Activated CD8-positive, alpha-beta memory T cell treated with anti-CD3 and anti-CD28 coated beads for 4 hours (primary cell): ENCODE measurements around the gene CREB3L1.
"Not testable (repeated sequence)": the region's sequence is repeated elsewhere in the genome, so short reads cannot be mapped to it uniquely, and the experiment has no call there.

Source experiments
- DNase-seq, 2 donors: peaks; one replicate each; pipeline ENCODE4 v3.0.0-alpha.2; 2020; ENCODE audit warnings: low read depth in 2 of 2

Gene CREB3L1

GRCh38 chr11:46296059-46296527, 18.6 kb downstream of the CREB3L1 start:
- no peak for DNase-seq

GRCh38 chr11:46296528-46297448, 19.3 kb downstream of the CREB3L1 start:
- no peak for DNase-seq

DNA sequence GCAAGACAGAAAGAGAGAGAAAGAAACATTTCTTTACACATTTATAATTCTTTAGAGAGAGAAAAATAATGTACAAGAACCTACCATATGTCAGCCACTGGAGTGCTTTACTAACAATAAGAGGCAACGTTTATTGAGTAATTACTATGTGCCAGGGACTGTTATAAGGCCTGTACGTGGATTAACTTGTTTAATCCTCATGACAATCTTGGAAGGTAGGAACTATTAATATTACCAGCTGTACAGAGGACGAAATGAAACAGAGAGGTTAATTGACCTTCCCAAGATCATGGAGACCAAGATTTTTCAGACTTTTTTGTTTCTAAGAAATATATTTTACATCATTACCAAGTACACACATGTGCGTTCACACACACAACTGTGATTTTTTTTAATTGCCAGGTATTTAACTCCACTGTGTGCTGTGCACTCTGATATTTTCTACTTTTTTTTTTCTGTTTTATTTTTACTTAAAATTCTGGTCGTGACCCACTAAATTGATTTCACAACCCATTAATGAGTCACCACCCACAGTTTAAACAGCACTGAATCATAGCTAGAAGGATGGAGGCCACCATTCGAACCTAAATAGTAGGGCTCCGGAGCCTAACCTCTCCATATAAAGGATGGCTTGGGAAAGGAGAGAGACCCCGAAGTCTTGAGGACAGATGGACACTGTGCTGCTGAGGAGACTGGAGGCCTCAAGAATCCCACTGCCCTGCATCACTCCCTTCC, 21.4 kb downstream of the CREB3L1 start:
- no peak for DNase-seq

DNA sequence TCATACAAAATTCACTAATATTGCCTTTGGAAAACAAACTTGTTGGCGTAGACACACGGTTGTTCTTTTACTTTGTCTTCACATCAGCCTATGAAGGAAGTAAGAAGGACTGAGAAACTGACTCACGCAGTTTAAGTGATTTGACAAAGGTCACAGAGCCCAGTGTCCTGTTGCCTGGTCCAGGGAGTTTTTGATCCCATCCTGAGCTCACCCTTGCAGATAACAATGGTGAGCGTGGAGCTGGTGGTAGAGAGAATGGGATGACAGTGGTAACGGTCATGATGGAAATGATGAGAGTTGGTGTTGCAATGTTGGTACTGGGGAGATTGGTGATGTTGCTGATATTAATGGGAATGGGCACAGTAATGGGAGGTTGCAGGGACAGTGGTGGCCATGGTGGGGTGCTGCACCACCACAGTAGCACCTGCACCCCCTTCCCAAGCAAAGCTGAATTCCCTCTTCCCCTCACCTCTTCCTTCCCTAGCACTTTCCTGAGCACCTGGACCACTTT, 22.0 kb downstream of the CREB3L1 start:
- DNase-seq, result no peak

- DNase-seq, result no peak
These were observed 22.8 kb downstream of the CREB3L1 start for GRCh38 chr11:46300270-46300669.

DNA sequence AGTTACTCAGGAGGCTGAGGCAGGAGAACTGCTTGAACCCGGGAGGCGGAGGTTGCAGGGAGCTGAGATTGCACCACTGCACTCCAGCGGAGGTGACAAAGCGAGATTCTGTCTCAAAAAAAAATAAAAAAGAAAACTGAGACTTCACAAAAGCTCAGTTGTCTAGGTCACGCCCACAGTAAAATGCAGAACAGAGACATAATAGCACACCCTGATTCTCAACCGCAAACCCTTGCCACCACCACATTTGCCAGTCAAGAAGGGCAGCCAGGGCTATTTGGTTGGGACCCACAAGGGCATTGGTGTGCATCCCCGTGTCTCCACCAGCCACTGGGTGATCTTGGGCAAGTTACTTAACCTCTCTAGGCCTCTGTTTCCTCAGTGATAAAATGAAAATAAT, 25.4 kb downstream of the CREB3L1 start:
- DNase-seq, result no peak

- DNase-seq, result not testable (repeated sequence)
These were observed 26.6 kb downstream of the CREB3L1 start for GRCh38 chr11:46304036-46304435.

DNA sequence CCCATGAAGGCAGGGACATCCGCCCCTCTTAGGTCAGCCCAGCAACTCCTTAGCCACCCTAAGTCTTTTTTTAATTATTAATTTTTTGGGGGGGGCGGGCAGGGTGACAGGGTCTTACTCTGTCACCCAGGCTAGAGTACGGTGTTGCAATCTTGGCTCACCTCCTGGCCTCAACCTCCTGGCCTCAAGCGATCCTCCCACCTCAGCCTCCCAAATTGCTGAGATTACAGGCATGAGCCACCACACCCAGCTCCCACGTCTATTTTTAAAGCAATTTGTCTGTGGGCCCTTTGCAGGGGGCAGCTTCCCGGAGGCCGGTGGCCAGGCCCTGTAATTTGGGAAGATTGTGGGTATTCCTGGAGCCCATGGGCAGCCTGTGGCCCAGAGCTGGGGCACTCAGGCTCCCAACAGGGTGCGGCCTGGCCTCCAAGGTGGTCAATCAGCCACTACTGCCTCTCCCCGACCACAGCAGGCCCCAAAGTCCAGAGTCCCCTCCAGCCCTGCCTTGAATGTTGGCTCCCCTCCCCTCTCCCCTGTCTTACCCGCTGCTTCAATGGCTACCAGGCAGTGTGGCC, 27.2 kb downstream of the CREB3L1 start:
- no peak for DNase-seq

DNA sequence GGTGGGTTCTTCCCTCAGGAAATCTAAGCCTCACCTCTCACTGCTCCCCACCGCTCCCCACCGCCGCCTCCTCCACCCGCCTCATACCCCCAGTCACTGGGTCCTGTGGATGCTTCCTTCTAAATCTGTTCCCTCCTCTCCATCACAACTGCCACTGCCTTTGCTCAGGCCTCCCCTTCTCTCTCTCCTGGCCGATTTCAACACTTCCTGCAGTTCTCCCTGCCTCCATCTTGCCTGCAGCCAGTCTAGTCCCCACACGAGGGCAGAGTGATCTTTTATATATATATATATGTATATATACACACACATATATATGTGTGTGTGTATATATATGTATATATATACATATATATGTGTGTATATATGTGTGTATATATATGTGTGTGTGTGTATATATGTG, 27.8 kb downstream of the CREB3L1 start:
- DNase-seq, result no peak

DNA sequence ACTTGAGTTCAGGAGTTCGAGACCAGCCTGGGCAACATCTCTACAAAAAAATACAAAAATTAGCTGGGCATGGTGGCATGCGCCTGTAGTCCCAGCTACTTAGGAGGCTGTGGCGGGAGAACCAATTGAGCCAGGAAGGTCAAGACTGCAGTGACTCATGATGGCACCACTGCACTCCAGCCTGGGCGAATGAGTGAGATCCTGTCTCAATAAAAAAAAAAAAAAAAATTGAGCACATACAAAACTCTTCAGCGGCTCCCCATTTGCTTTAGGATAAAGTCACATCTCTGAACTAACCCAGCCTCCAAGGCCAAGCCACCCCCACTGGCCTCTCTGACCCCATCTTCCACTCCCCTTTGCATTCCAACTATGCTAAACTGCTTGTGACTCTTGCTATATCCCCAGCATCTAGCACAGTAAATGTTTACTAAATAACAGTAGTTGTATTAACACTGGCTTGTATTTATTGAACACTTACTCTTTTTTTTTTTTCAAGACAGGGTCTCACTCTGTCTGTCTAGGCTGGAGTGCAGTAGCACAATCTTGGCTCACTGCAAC, 28.9 kb downstream of the CREB3L1 start:
- no peak for DNase-seq

- no peak for DNase-seq
These were observed 29.9 kb downstream of the CREB3L1 start for GRCh38 chr11:46307369-46307768.

GRCh38 chr11:46307785-46308341, 30.4 kb downstream of the CREB3L1 start:
- DNase-seq, result no peak

GRCh38 chr11:46308631-46309419, 31.4 kb downstream of the CREB3L1 start:
- peak; percentile 31 to 37 for DNase-seq

DNA sequence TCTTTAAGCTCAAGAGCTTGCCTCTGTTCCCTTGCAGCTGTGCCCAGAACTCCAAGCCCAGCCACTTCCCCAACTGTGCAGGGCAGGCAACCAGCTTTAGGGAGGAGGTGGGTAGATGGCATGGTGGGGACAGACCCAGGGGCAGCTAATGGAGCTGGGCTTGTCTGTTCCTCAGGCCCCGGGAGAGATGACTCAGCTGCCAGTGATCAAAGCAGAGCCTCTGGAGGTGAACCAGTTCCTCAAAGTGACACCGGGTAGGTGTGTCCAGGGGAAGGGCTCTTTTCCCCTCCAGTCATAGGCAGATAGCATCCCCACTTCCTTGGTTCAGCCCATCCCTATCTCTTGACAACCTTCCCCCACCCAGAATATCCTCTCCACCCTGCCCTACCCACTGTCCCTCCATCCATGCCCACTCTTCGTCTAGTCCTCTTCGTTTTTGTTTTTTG, 32.4 kb downstream of the CREB3L1 start:
- no peak for DNase-seq

DNA sequence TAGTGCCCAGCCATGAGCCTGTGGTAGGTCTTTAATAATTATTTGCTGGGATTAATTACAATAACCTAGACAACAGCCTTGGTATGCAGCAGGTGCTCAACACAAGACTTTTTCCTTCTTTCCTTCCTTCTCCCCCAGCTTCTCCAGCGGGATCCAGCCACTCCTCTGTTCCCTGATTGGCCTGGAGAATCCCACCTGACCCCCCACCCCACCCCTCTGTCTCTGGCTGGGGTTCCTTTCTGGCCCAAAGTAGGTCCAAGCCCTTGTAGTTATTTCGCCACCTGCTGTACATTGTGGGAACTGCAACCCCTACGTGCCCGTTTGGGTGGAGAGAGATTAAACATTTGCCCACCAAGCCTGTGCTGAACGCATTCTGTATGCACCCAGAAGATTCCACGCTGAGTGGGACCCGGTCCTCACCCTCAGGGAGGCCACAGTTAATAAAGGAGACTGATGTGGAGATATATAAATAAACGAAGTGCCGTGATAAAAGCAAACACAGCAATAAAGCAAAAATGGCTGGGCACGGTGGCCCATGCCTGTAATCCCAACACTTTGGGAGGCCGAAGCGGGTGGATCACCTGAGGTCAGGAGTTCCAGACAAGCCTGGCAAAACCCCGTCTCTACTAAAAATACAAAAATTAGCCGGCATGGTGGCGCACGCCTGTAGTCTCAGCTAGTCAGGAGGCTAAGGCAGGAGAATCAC, 37.7 kb downstream of the CREB3L1 start:
- peak; percentile 48 to 54 for DNase-seq

DNA sequence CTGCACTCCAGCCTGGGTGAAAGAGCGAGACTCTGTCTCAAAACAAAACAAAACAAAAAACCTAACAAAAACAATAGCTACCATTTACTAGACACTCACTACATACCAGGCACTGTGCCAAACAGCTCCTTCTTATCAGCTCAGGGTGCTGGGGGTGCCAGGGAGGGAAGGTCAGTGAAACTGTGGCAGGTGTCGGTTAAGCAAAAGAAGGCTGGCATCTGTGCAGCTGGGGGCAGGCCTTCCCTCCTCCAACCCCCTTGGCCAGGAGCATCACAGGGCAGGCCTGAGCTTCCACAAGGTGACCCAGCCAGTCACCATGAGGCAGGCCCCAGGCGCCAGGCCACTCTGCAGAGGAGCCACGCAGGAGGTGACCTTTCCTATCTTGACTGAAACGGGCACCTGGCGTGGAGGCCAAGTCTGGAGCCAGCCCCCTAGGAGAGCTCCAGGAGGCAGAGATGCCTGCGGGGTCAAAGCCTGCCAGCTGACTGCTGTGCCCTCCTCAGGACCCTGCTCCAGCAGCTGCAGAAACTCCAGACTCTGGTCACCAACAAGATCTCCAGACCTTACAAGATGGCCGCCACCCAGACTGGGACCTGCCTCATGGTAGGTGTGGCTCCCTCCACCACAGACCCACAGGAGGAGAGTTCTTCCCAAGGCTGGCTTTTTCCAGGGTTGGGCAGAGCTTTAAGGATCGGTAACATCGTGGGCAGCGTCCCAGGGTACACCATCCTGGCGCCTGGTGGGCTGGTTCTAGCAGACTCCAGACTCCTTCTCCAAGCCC, 38.5 kb downstream of the CREB3L1 start:
- no peak for DNase-seq

- DNase-seq, result no peak
These were observed 41.6 kb downstream of the CREB3L1 start for GRCh38 chr11:46319074-46319453.

GRCh38 chr11:46321757-46322156, 44.3 kb downstream of the CREB3L1 start:
- no peak for DNase-seq

- no peak for DNase-seq
These were observed 45.3 kb downstream of the CREB3L1 start for GRCh38 chr11:46322759-46323158.
